Transverse colon (tissue), 4 donors: Measurements from ENCODE around the gene TMEM181.

Source experiments
- CTCF ChIP-seq, 5 experiments: fragments of 200-600 bp in 3 of 5; fragments of 450-650 bp in 2 of 5; sonication (generic) in 3 of 5; IDR thresholded peaks; 1 replicate in 2 of 5; 2 replicates in 3 of 5; pipeline ENCODE4 v1.5.1; 2016 to 2017; ENCODE audit warnings: antibody characterized with exemption in 5 of 5, inconsistent platforms in 3 of 5, mild to moderate bottlenecking in 2 of 5, moderate library complexity in 1 of 5
- EP300 ChIP-seq: sonication (generic); formaldehyde crosslinking; IDR thresholded peaks from one replicate; pipeline ENCODE4 v1.6.1; 2017; ENCODE audit warnings: antibody characterized with exemption, low read depth
- POLR2A ChIP-seq: fragments of 450-650 bp; IDR thresholded peaks from one replicate; pipeline ENCODE4 v1.6.1; 2016; ENCODE audit warnings: antibody characterized with exemption, mild to moderate bottlenecking, moderate library complexity
- POLR2AphosphoS5 ChIP-seq, 3 donors: sonication (generic); formaldehyde crosslinking; IDR thresholded peaks; one replicate each; pipeline ENCODE4 v1.6.1; 2016; ENCODE audit warnings: antibody characterized with exemption in 3 of 3

DNA sequence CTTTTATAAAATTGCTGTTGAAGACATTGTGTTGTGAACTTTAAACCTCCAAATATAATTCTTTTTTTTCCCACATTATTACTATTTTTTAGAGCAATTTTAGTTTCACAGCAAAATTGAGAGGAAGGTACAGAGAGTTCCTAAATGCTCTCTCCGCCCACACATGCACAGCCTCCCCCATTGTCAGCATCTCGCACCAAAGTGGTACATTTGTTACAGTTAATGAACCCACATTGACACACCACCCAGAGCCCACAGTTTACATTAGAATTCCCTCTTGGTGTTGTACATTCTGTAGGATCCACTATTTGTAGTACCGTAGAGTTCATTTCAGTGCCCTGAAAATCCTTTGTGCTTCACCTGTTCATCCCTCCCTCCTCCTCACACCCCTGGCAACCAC, 33.8 kb downstream of the TMEM181 start:
- TF ChIP-seq CTCF (IDR thresholded peaks at IDR 0.05) = no peak
- TF ChIP-seq POLR2AphosphoS5 (IDR thresholded peaks at IDR 0.05) = no peak
- no peak for TF ChIP-seq POLR2A
- no peak for TF ChIP-seq EP300
